GM12878 (cell line): ENCODE measurements around the gene NT5DC4. TPM values are rescaled to one million over a fixed set of nuclear protein-coding genes. Genes with fewer than 3 reads are reported as not detected.

Source experiments
- ASH2L ChIP-seq: fragments of 300-600, 200-600 bp; sonication (generic); IDR thresholded peaks from 2 replicates; pipeline ENCODE4 v1.6.1; 2017; ENCODE audit warnings: low read depth, mild to moderate bottlenecking, borderline replicate concordance
- BRCA1 ChIP-seq: IDR thresholded peaks from 2 replicates; pipeline ENCODE4 v1.6.1; 2011; ENCODE audit warnings: low read depth, low read length, improper control_type of control experiment
- CEBPB ChIP-seq, 2 experiments: fragments of 150-350 bp in 1 of 2; IDR thresholded peaks; 2 replicates each; pipeline ENCODE4 v1.6.1; 2012 to 2014; ENCODE audit warnings: low read depth in 2 of 2, low read length in 2 of 2, borderline replicate concordance in 1 of 2, inconsistent platforms in 1 of 2
- CEBPZ ChIP-seq: fragments of 150-350 bp; IDR thresholded peaks from 2 replicates; pipeline ENCODE4 v1.6.1; 2016; ENCODE audit warnings: low read depth, low read length
- E4F1 ChIP-seq: fragments of 450-650 bp; IDR thresholded peaks from 2 replicates; pipeline ENCODE4 v1.6.1; 2018; ENCODE audit warnings: borderline replicate concordance, mild to moderate bottlenecking; ENCODE audit not compliant: partially characterized antibody
- EED ChIP-seq: sonication (generic); IDR thresholded peaks from 2 replicates; pipeline ENCODE4 v1.6.1; 2016; ENCODE audit warnings: antibody characterized with exemption, low read depth
- EP300 ChIP-seq, 2 experiments: fragments of 150-350 bp in 1 of 2; IDR thresholded peaks; 2 replicates each; pipeline ENCODE4 v1.6.1; 2011 to 2012; ENCODE audit warnings: low read depth in 2 of 2, low read length in 2 of 2, borderline replicate concordance in 1 of 2, improper control_type of control experiment in 1 of 2, inconsistent platforms in 1 of 2; ENCODE audit not compliant: control insufficient read depth in 1 of 2
- FOS ChIP-seq: IDR thresholded peaks from 3 replicates; pipeline ENCODE4 v1.6.1; 2011; ENCODE audit warnings: borderline replicate concordance; ENCODE audit not compliant: insufficient read length; ENCODE audit errors: extremely low read depth
- FOXM1 ChIP-seq: IDR thresholded peaks from 2 replicates; pipeline ENCODE4 v1.6.1; 2012; ENCODE audit warnings: low read depth, mild to moderate bottlenecking, inconsistent platforms, low read length, moderate library complexity
- GATAD2B ChIP-seq: fragments of 450-650 bp; conservative IDR thresholded peaks from 2 replicates; pipeline ENCODE4 v1.6.1; 2017; ENCODE audit warnings: low read depth, mild to moderate bottlenecking, moderate library complexity
- IKZF2 ChIP-seq, 2 experiments: fragments of 450-650 bp; IDR thresholded peaks; 2 replicates each; pipeline ENCODE4 v1.6.1; 2017; ENCODE audit warnings: mild to moderate bottlenecking in 2 of 2, moderate library complexity in 2 of 2
- NR2C2 ChIP-seq: IDR thresholded peaks from 2 replicates; pipeline ENCODE4 v1.6.1; 2011; ENCODE audit warnings: borderline replicate concordance, low read depth; ENCODE audit not compliant: control insufficient read depth, insufficient read length
- POLR2A ChIP-seq: IDR thresholded peaks from 2 replicates; pipeline ENCODE4 v1.6.1; 2011; ENCODE audit warnings: low read depth, mild to moderate bottlenecking, low read length
- POU2F2 ChIP-seq: IDR thresholded peaks from 3 replicates; pipeline ENCODE4 v1.6.1; 2011; ENCODE audit warnings: low read depth, mild to moderate bottlenecking, low read length, borderline replicate concordance
- RELA ChIP-seq: fragments of 450-650 bp; IDR thresholded peaks from 2 replicates; pipeline ENCODE4 v1.8.0; 2014; ENCODE audit warnings: borderline replicate concordance; ENCODE audit not compliant: partially characterized antibody
- REST ChIP-seq: IDR thresholded peaks from 2 replicates; pipeline ENCODE4 v1.6.1; 2012; ENCODE audit warnings: mild to moderate bottlenecking, low read depth, low read length
- SMARCA5 ChIP-seq: fragments of 450-650 bp; IDR thresholded peaks from 2 replicates; pipeline ENCODE4 v1.6.1; 2017; ENCODE audit warnings: mild to moderate bottlenecking
- TCF3 ChIP-seq: IDR thresholded peaks from 2 replicates; pipeline ENCODE4 v1.6.1; 2012; ENCODE audit warnings: low read depth, mild to moderate bottlenecking, low read length, borderline replicate concordance; ENCODE audit not compliant: insufficient read depth
- YY1 ChIP-seq: IDR thresholded peaks from 2 replicates; pipeline ENCODE4 v1.6.1; 2011; ENCODE audit warnings: low read depth, mild to moderate bottlenecking, low read length
- ZNF24 ChIP-seq: fragments of 450-650 bp; IDR thresholded peaks from 2 replicates; pipeline ENCODE4 v1.6.1; 2017; ENCODE audit warnings: antibody characterized with exemption, mild to moderate bottlenecking
- ZNF274 ChIP-seq: IDR thresholded peaks from one replicate; pipeline ENCODE4 v1.8.0; 2011; ENCODE audit not compliant: insufficient read length, insufficient read depth
- ZNF384 ChIP-seq: IDR thresholded peaks from 2 replicates; pipeline ENCODE4 v1.6.1; 2012; ENCODE audit warnings: low read depth, mild to moderate bottlenecking, low read length, improper control_type of control experiment, borderline replicate concordance
- polyA plus RNA-seq, 11 experiments: library from polyadenylated mRNA; depleted of rRNA in 4 of 11; unstranded in 6 of 11; stranded (reverse) in 5 of 11; fragments of >200 nt; fragmentation: Nextera tagmentation in 4 of 11; fragmentation: Illumina TruSeq in 1 of 11; extraction: Ambion mirVana in 4 of 11; extraction: Trizol in 1 of 11; gene quantifications; 1 replicate in 1 of 11; 2 replicates in 10 of 11; pipeline versions ENCODE4 v1.2.1 to v1.2.3, GENCODE V29; 2011 to 2016; ENCODE audit warnings: inconsistent platforms in 2 of 11, missing spikeins in 2 of 11, low read depth in 1 of 11
- total RNA-seq, 4 experiments: library from RNA; depleted of rRNA in 3 of 4; stranded (reverse); fragments of >200 nt in 3 of 4; fragmentation: Illumina TruSeq in 1 of 4; extraction: Trizol in 1 of 4; gene quantifications; 2 replicates each; pipeline versions ENCODE4 v1.2.1 to v1.2.3, GENCODE V29; 2013 to 2021

The NT5DC4 gene
- total and polyA plus RNA-seq, 10 of the 15 experiments (the other 5 are each of a cell fraction or from before 2014, with no cell fraction given), result 0.04 to 2.6 (median 0.32) TPM; not detected in 2

GRCh38 chr2:112706170-112706664 is 14.6 kb upstream of the NT5DC4 start (continued):
- TF ChIP-seq GATAD2B (no peak), EED (peak; percentile 80; the same call in 1 of the 2 replicates), ZNF24 (0 out of 2 replicates have a peak, but pooled peaks have one; percentile 2), ASH2L (no peak), BRCA1 (no peak), FOXM1 (0 out of 2 replicates have a peak, but pooled peaks have one; percentile 19), POU2F2 (peak; percentile 7; the same call in 1 of the 3 replicates), SMARCA5 (peak; percentile 62; the same call in 1 of the 2 replicates), EP300 (IDR thresholded peaks at IDR 0.05; ENCODE audit: borderline replicate concordance in 1 of 2, control insufficient read depth in 1 of 2, low read depth in 2 of 2, low read length in 2 of 2) (no peak; a peak in 1 of 4 replicates), NR2C2 (no peak), ZNF384 (no peak), YY1 (no peak), REST (no peak), ZNF274 (no peak), POLR2A (no peak), CEBPZ (no peak), FOS (no peak), TCF3 (no peak), RELA (no peak), E4F1 (no peak), CEBPB (IDR thresholded peaks at IDR 0.05; ENCODE audit: borderline replicate concordance in 1 of 2, low read depth in 2 of 2, low read length in 2 of 2) (no peak), IKZF2 (IDR thresholded peaks at IDR 0.05) (peak; percentile 87 to 89)
